T-helper 1 cell (primary cell): ENCODE data around the gene MDP1.

Experiments
- DNase-seq, 5 donors: peaks; one replicate each; pipeline ENCODE4 v3.0.0-alpha.2; 2012 to 2020
- total RNA-seq, 4 donors: gene quantifications; one replicate each; lab custom pipeline; 2026; lab: John Stamatoyannopoulos, UW

MDP1 gene
- total RNA-seq, result 0 to 0.27 (median 0) reads per million in 4 donors

DNA sequence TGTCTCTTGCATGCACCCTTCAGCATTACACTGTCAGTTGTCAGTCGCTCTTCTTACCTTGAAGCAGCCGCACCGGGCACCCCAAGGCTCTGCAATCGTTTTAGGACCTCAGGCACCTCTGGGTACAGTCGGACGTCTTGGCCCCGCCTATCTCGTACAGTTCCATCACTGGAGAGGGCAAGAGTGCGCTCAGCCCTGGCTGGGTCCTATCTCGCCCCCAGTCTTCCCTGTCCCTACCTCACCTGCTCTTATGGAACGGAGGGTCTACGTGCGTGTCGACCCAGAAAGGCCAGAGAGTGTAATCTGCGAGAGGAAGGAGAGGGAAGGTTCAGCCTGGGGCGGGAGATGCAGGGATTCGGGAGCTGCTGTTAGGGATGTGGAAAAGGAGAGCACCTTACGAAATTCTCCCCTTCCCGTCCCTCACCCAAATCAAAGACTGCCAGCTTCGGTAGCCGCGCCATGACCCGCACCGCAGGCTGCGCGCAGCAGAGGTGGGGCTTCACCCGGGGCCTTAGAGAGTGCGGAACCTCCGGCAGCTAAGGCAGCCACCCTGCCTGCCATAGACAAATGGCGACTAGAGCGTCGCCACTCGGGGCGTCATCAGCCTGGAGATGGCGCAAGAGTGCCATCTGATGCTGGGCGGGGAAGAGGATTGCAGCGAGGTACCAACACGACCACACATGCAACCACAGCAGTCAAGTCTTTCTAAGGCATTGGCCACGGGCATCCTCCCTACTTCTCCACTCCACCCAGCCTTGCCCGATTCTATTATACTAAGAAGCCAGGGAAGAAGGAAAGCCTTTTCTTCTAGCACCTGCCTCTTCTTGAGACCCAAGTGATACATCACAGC is at the start of gene MDP1:
TSS of gene MDP1 (minus strand) at position 572 of the 850 bp plus-strand sequence. CDS start at position 461, 111 bp downstream.
- peak; percentile 69 to 95 (median 81) for DNase-seq

DNA sequence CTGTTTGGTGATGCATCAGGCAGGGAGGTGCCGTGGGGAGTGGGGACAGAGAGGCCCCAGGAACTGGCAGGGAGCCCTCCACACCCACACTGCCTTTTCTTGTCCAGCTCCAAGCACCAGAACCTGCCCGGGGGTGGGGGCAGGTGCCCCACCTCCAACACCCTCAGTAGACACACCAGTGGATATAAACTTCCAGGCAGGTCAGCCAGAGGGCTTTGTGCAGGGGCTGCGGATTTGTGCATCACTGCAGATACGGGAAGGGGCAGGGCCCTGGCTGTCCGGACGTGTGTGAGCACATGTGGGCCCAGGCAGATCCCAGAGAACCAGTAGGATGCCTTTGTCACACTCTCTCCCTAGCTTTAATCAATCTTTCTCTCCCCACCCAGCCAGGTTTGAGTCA is 48.4 kb upstream of the MDP1 start:
- no peak for DNase-seq

DNA sequence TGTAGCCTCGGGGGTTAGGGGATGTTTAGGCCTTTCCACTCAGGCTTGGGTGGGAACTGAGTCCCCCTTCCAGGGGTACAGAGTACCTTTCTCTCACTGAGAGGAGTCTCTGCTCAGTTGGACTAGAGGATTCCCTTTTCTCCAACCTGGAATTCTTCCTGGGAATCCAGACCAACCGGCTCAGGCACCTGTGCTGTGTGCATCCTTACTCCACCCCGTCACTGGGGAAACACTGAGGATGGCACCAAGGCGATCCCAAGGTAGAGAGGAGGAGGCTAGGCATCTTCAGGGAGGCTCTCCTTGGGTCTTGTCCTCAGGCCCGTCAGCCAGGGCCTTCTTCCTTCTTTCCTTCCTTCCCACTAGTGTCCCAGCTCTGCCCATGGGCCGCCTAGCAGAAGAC is 48.0 kb upstream of the MDP1 start:
- DNase-seq, result no peak

DNA sequence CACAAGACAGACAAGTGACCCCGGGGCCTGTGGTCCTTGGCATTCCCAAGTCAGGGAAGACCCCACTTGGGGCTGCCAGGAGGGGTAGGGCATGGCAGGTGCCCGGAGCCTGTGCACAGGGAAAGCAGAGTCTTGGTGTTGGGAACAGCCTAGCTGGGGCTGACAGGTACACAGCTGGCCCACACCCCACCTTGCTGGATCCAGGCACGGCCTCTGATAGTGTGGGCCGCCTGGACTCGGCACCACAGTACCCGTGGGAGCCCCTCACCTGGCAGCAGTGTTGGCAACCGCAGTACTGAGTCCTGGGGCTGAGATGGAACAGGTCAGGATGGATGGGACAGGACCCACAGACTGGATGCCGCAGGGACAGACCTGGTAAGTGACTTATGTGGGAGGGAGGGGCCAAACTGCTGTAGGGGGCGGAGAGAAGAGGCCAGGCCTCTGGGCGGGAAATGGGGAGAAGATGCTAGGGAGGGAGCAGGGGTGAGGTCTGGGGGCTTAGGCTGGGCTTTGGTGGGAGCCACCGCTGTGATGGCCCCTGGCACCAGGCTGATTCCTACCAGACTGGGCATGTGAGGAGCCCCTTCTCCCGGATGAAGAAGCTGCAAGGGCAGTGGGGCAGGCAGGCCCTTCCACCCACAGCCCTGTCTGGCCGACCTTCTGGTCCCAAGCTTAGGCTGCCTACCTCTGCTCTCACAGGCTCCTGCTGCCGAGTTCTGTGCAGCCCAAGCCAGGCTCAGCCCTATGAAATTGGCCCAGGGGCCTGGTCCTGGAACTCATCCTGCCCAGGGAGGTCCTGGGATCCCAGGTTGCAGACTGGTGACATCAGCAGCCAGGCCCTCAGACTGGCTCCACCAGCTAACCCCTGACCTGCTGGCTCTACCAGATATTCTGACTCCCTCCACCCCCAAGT is 47.2 kb upstream of the MDP1 start, which contains the start of gene TGM1:
TSS of gene TGM1 (minus strand) at position 357 of the 913 bp plus-strand sequence. CDS start 825 bp downstream, outside the sequence.
- no peak for DNase-seq

DNA sequence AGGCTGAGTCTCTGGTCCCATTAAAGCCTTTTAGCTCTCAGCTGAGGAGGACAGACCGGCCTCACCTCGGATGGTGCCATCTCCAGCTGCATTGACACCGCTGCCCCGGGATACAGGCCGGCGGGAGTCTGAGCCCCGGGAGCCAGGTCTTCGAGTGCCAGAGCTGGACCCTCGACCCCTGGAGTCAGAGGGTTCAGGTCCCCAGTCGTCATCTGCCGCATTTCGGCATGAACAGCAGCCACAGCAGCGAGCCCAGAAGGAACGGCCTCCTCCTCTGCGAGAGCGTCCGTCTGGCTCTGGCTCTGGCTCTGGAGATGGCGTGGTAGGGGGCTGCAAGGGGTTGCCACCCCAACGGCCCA is 46.1 kb upstream of the MDP1 start:
- DNase-seq, result no peak

DNA sequence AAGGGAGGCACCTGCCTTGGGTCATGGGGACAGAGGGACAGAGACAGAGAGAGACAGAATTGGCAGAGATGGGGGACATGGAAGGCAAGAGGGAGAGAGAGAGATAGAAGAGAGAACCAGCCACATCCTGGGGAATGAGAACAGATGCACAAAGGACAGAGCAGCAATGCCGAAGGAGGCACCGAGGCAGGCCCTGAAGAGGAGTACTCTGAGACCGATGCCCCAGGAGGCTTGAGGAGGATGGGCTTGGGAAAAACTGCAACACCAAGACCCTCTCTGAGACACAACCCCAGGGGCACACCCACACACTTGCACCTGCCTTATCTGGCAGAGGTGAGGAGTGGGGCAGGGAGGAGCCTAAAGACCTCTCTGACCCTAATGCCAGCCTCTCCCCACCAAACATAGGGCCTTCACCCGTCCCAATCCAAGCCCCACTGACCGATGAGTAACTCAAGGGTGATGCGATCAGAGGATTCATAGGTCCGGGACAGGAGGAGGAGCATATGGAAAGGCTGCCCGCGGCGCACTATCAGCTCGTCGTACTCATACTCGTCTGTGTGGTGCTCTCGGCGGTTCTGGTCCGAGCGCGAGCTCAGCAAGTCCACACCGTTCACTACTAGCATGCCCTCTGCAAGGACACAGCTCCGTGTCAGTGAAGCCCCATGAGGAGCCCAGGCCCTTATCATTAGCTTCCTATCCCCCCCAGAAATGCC is 45.5 kb upstream of the MDP1 start:
- no peak for DNase-seq

DNA sequence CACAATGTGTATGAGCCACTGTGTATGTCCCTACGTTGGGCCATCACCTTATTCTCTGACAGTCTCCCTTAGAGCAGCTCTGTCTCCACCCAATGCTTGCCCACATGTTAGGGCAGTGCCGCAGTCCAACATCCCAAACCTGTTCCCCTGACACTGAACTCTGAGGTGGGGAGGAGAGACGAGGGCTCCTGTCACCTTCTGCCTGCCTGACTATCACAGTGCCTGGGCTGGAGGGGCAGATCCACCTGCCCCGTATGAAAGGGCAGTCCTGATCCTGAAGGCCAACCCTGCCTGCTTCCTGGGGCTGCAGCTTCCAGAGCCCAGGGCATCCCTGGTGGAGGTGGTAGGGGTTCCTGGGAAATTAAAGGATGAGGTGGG is 44.9 kb upstream of the MDP1 start:
- DNase-seq, result no peak

DNA sequence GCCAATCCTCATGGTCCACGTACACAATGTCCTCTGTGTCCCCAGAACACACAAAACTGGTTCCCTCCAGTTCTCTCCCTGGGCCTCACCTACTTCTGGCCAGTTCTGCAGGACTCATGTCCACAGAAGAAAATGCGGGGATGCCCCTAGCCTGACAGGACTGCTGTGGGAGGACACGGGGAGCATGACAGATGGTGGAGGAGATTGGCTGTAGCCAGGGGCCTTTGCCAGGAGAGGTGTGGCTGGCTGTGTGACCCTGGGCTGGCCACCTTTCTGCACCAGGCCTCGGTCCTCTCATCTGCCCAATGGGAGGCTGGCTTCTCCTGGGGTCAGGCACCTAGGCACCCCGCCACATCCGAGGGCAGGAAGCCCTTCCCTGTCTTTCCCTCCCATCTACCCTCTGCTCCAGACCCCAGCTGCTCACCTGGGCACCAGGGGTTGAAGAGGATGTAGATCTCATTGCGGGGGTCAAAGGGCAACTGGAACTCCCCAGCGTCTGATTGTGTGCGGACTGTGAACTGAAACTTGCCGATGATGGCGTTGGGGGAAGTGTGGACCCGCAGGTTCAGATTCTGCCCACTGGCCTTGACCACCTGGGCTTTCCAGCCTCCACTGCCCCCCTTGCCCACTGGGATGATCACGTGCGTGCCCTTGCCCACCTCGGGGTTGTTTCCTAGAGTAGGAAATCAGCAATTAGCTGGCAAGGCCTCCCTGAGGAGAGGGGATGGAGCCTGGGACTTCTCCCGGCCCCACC is 44.3 kb upstream of the MDP1 start:
- DNase-seq, result no peak

DNA sequence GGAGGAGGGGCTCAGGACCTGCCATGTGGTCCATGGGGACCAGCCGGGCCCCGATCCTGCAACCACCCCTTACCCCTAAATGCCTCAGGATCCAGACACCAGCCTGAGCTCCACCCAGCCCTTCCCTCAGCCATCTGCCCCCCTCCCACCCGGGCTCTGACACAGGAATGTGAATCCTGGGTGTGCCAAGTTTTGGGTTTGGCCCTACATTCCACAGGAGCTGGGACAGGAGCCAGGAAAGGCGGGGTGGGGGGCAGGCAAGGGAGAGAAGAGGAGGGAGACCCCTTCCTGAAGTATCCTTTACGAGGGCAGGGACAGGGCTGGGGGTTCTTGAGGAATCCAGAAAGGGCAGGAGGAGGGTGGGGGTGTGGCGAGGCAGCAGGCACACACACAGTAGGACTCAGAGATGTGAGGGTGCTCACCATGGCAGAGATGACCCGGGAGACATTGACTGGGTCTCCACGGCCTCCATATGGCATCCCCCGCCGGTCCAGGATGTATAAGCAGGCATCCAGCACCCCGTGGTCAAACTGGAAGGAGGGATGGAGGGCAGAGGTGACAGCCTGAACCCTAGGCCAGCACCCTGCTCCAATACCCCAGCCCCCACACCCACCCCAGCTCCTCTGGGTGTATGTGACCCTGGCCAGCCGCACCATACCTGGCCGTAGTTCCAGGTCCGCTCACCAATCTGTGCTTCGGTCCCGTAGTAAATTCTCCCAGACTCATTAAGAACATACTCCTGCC is 43.6 kb upstream of the MDP1 start:
- DNase-seq, result no peak

DNA sequence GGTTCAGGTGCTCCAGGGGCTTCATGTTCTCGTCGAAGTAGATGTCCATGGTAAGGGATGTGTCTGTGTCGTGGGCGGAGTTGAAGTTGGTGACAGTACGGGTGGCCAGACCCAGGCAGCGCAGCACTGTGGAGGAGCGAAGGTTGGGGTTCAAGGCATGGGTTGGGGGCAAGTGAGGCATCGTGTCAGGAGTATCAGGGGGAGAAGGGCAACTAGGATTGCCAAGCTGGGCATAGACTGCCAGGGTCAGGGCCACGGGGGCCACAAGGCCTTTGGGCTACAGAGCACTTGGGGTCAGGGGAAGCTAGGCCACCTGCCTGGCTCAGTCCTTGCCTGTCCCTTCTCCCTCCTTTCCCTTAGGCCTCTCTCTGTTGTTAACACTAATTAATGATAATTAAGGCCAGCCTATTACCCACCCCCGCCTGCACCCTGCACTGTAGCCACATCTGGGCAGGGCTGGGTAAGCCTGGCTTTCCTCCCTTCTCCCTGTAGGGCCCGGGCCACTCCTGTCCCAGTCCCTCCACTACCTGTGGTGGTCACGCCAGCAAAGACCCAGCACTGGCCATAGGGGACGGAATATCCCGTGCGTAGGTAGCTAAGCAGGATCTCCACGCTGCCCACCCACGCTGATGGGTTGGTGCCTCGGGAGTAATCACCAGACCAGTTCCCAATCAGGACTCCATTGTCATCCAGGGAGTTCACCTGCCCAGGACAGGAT is 42.8 kb upstream of the MDP1 start:
- no peak for DNase-seq

DNA sequence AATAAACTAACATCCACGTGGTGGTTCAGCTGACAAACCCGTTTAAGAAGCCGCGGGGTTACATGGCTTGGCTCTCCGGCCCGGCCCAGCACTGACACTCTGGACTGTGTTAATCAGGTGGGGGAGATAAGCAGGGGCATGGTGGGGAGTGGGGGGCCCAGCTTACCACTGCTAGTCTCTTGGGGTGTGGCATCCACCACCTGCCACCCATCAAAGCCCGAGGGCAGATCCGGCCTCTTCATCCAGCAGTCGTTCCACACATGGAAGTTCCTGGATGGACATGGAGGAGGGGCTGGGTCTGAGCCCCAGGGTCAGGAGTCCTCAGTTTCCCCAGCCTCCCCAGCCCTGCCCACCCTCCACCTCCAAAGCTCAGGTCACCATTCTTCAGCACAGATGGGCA is 42.3 kb upstream of the MDP1 start:
- no peak for DNase-seq

DNA sequence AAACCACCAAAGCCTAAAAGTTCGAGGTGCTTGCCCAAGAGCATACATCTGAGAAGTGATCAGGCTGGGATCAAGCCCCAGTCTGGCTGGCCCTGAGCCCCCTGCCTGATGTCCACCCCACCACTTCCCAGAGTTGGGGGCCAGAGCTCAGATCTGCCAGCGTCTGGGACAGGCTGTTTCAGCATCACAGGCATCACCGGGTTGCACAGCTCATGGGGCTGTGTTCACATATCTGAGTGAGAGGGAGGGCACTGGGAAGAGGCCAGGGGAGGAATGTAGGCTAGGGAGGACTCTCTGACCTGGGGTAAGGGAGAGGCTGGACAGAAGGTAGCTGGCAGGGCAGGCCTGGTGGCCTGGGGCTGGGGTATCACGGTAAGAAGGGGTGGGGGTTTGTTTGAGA is 41.1 kb upstream of the MDP1 start:
- DNase-seq, result no peak

DNA sequence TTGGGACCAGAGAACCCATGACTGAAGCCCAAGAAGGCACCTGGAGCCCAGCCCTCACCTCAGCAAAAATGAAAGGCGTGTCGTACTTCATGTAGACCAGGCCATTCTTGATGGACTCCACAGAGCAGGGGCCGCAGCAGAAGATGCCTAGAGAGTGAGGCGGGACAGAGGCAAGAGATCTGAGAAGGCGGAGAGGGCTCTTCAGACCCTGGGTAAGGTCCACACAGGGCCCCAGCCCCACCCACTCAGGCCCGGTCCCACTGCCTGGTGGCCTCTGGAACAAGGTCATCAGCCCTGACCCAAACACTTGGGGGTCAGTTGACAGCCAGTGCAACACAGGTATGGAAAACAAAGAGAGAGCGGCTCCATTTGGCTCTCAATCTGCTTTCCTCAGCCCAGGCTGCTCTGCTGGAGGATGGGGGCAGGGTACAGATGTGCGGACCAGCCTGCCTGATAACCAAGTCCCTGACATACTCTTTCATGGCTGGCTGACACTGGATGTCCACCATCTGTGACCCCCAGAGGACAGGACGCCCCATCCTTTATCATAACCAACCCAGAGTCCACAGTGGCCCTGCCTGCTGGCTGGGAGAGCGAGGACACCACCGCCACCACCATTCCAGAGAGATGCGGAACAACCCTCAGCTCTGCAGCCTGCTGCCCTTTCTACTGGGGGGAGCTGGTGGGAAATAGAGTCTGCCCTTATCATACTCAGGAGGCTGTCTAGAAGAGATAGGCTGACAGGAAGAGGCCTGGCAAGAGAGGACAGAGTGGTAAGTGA is 40.3 kb upstream of the MDP1 start:
- no peak for DNase-seq

DNA sequence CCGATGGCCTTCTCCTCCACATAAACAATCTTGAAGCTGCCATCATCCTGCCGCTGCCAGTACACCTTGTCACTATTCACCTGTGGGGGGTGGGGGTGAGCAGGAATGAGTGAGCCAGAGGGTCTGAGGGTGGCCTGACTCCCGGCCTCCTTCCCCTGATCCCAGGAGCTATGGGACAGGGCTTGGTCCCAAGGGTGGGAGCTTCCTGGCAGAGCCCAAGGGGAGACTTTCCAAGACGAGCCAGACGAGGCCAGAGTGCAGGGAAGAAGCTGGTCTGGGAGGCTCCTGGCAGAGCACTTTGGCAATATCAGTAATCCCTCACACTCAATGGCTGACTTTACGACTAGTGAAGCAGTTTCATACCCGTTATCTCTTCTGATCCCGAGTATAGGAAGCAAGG is 39.6 kb upstream of the MDP1 start:
- no peak for DNase-seq

DNA sequence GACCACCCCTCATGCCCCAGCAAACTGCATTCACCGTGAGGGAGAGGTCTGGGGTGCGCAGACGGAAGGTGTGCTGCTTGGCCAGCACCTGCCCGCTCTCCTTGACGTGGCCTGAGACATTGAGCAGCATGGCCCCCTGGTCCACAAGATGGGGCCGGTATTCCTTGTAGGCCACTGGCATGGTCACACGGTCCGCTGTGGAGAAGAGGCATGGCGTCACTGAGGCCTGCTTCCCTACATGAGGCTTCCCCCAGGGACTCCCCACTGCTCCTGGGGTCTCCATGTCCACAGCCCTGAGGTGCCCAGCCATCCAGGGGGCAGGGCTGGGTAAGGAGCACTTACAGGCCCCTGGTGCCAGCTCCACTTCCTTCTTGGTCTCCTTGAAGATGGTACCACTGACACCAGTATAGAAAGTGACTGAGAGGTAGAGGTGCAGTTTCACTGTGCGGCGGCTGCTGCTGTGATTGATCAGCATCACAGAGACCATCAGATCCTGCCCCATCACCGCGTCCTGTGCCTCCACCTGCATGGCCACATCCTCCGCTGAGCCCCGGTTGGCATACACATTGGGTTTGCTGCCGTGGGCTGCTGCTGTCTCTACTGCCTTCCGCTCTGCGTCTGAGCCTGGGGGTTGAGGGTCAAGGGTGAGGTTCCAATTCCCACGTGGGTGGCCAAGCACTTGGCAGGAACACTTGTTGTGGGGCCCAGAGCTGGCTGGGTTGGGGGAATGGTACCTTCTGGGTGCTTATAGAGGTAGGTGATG is 38.9 kb upstream of the MDP1 start:
- DNase-seq, result no peak

DNA sequence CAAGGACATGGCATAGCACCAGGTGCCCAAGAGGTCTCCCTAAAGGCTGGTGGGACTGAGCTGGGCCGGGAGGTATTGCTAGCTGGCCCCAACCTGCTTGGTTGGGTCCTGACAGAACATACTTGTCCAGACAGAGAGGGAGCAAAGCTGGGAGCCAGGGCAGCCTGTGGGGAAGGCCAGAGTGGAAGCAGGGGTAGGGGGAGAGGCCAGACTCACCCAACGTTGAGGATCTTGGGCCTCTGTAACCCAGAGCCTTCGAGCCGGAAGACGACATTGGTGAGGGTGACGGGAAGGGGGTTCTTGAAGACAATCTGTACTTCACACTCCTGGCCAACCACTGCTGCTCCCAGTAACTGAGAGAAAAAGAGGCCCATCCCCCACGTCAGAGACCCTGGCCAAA is 38.1 kb upstream of the MDP1 start:
- DNase-seq, result no peak

DNA sequence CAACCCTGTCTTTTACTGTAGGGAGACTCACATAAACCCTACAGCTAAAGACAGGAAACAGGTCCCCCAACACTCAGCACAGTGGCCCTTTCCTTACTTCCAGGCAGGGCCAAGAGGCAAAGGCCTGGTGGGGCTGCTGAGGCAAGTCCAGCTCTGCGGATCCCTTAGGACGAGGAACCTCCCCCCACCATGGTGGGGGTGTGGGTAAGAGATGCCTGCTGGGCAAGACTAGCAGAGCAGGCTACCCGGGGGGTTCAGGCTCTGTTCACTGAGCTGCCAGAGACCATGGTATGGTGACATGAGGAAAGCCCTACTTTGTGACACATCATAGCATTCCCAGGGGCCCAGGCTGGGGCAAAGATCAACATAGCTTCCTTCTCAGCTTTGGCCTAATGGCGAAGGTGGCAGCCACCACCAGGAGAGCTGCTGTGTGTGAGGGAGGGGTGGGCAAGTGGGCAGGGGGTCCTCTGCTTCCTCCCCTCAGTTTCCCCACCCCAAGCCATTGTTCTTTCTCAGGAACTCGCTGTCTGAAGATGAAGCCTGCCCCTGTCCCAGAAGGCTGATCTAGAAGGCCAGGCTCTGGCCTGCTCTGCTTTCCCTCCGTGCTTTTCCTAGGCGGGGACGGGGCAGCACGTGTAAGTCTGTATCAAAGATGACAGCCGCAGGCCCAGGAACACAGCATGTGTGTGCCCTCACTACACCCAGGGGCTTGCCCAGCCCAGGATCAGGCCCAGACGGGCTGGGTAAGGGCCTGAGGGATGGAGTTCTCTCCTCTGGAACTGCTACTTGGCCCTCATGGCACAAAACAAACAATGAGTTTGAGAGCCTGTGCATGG is 36.6 kb upstream of the MDP1 start:
- no peak for DNase-seq

DNA sequence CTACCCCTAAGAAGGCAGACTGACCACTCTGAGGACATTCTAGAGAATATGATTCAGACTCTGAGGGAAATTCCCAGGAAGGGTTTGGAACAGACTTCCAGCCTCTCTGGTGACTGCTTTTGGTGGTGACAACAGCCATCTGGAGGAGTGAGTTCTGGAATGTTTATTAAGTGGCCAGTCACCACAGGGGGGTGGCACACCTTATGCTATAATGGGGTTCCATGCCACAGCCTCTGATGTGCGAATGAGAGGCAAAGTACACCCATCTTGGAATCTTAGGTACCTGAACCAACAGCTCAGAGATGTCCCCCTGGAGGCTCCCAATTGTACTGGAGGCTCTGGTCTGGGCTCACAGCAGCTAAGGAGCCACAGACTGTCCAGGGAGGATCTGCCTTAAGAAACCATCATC is 36.0 kb upstream of the MDP1 start:
- no peak for DNase-seq
